K562 (cell line): ENCODE data around the gene TSPYL6. TPM values are rescaled to one million over a fixed set of nuclear protein-coding genes. Genes with fewer than 3 reads are reported as not detected.

ENCODE experiments used
- ATAC-seq: fragments of 200-7000 bp; cut with Tn5 transposase; 3 replicates; pipeline ENCODE4 v1.9.1; 2020; ENCODE audit warnings: moderate library complexity
- BruUV-seq: library from RNA; stranded (reverse); fragments of 400-500 nt; replicated peaks from 2 replicates; lab custom pipeline; 2021; lab: Mats Ljungman, UMichigan
- CTCF ChIA-PET: fragments of 300-600 bp; formaldehyde crosslinking; extraction: SDS; loops from one replicate; lab custom pipeline; 2021; ENCODE audit warnings: low intra/inter-chr PET ratio; lab: Yijun Ruan, JAX
- POLR2A ChIA-PET: fragments of 300-600, 350-650 bp; sonication (Branson Sonifier 250); formaldehyde crosslinking; extraction: SDS; loops from one replicate; lab custom pipeline; 2021; ENCODE audit warnings: antibody characterized with exemption, inconsistent platforms; lab: Yijun Ruan, JAX
- DNase-seq, 4 experiments: peaks; one replicate each; pipeline versions ENCODE4 v3.0.0 to v3.0.0-alpha.2; 2011 to 2018; ENCODE audit warnings: low spot score in 3 of 4, mixed read lengths in 3 of 4; ENCODE audit errors: extremely low read depth in 1 of 4
- FAIRE-seq: peaks from 2 replicates; lab custom pipeline; 2011; peaks lifted over from hg19 to GRCh38; lab: Jason Lieb, UNC
- H2AFZ ChIP-seq: 2 replicates; pipeline ENCODE4 v1.6.0; 2011; ENCODE audit warnings: low read depth, low read length, control low read depth, inconsistent platforms
- H3K27ac ChIP-seq: fragments of 200-600 bp; 3 replicates; pipeline ENCODE4 v1.8.0; 2011; ENCODE audit warnings: low read depth, mild to moderate bottlenecking, control low read depth, inconsistent platforms, low read length, moderate library complexity, mixed read lengths; ENCODE audit errors: extremely low read depth
- H3K27me3 ChIP-seq, 2 experiments: fragments of 300-600 bp in 1 of 2; 2 replicates in 1 of 2; 3 replicates in 1 of 2; pipeline versions ENCODE4 v1.6.0 to v1.8.0; 2011; ENCODE audit warnings: inconsistent platforms in 2 of 2, low read length in 2 of 2, mild to moderate bottlenecking in 1 of 2, mixed read lengths in 1 of 2, moderate library complexity in 1 of 2; ENCODE audit not compliant: control insufficient read depth in 2 of 2, insufficient read depth in 2 of 2
- H3K36me3 ChIP-seq: fragments of 300-600 bp; 3 replicates; pipeline ENCODE4 v1.8.0; 2011; ENCODE audit warnings: mild to moderate bottlenecking, low read length, inconsistent platforms; ENCODE audit not compliant: control insufficient read depth, insufficient read depth
- H3K4me1 ChIP-seq, 2 experiments: fragments of 200-600 bp in 1 of 2; replicated peaks in 1 of 2; 2 replicates in 1 of 2; 3 replicates in 1 of 2; pipeline versions ENCODE4 v1.5.1 to v1.8.0; 2011; ENCODE audit warnings: inconsistent platforms in 2 of 2, low read length in 2 of 2, mild to moderate bottlenecking in 1 of 2, mixed read lengths in 1 of 2, moderate library complexity in 1 of 2; ENCODE audit not compliant: control insufficient read depth in 2 of 2, insufficient read depth in 2 of 2
- H3K4me2 ChIP-seq: 2 replicates; pipeline ENCODE4 v1.6.1; 2011; ENCODE audit warnings: low read length, control low read depth, inconsistent platforms, mixed read lengths; ENCODE audit not compliant: insufficient read depth
- H3K4me3 ChIP-seq: fragments of 200-600 bp; sonication (generic), shearing (Covaris generic); 2 replicates; pipeline ENCODE4 v1.5.1; 2016; ENCODE audit warnings: control low read depth, inconsistent platforms
- H3K79me2 ChIP-seq: fragments of 200-600 bp; 3 replicates; pipeline ENCODE4 v1.8.0; 2011; ENCODE audit warnings: low read length, inconsistent platforms; ENCODE audit not compliant: control insufficient read depth, insufficient read depth
- H3K9ac ChIP-seq, 2 experiments: 2 replicates each; pipeline versions ENCODE4 v1.6.0 to v1.6.1; 2011; ENCODE audit warnings: low read depth in 2 of 2, low read length in 2 of 2, control low read depth in 1 of 2, inconsistent platforms in 1 of 2, mild to moderate bottlenecking in 1 of 2, mixed read lengths in 1 of 2; ENCODE audit not compliant: insufficient read depth in 1 of 2
- H3K9me1 ChIP-seq: one replicate; pipeline ENCODE4 v1.6.0; 2011; ENCODE audit warnings: inconsistent platforms, mild to moderate bottlenecking, low read length, moderate library complexity; ENCODE audit not compliant: control insufficient read depth, insufficient read depth
- H3K9me3 ChIP-seq: replicated peaks from 2 replicates; pipeline ENCODE4 v1.5.1; 2011; ENCODE audit warnings: low read depth, low read length, inconsistent platforms; ENCODE audit not compliant: control insufficient read depth, insufficient read depth
- H4K20me1 ChIP-seq: replicated peaks from 2 replicates; pipeline ENCODE4 v1.6.1; 2011; ENCODE audit warnings: low read length, inconsistent platforms, mixed read lengths; ENCODE audit not compliant: control insufficient read depth, insufficient read depth
- DDX20 ChIP-seq: fragments of 450-650 bp; IDR thresholded peaks from 2 replicates; pipeline ENCODE4 v1.6.1; 2016; ENCODE audit warnings: missing genetic modification characterization, low read depth, mild to moderate bottlenecking, missing compliant biosample characterization, moderate library complexity
- HDGF ChIP-seq: fragments of 450-650 bp; IDR thresholded peaks from 2 replicates; pipeline ENCODE4 v1.6.1; 2016
- ZNF507 ChIP-seq: conservative IDR thresholded peaks from 2 replicates; pipeline ENCODE4 v1.6.1; 2017; ENCODE audit warnings: missing genetic modification characterization, missing compliant biosample characterization
- ZNF561 ChIP-seq: fragments of 450-650 bp; formaldehyde crosslinking; conservative IDR thresholded peaks from 2 replicates; pipeline ENCODE4 v1.4.0; 2020; ENCODE audit warnings: mild to moderate bottlenecking, moderate library complexity
- WGBS: fragments of 100-300 bp; shearing (Covaris generic); methylation state at CpG from one replicate; pipeline ENCODE4 v1.1.6; 2016; ENCODE audit warnings: low coverage, mixed read lengths; ENCODE audit not compliant: insufficient coverage; ENCODE audit errors: missing lambda C conversion rate; 5-methylcytosine and 5-hydroxymethylcytosine counted together
- in situ Hi-C: fragments of 300-500 bp; cut with MboI; formaldehyde crosslinking; loops from 4 replicates; pipeline ENCODE4 v1.15.0; 2018; ENCODE audit warnings: inconsistent platforms, mixed read lengths
- intact Hi-C: fragments of 100-400 bp; cut with micrococcal nuclease; formaldehyde crosslinking; loops from 2 replicates; pipeline ENCODE4 v1.14.2; 2022
- polyA plus RNA-seq, 8 experiments: library from polyadenylated mRNA; depleted of rRNA in 4 of 8; stranded (reverse) in 5 of 8; unstranded in 3 of 8; fragments of >200 nt; fragmentation: Nextera tagmentation in 2 of 8; fragmentation: Illumina TruSeq in 1 of 8; extraction: Ambion mirVana in 2 of 8; extraction: Trizol in 1 of 8; gene quantifications; 2 replicates each; pipeline versions ENCODE4 v1.2.1 to v1.2.3, GENCODE V29; 2011 to 2014; ENCODE audit warnings: inconsistent platforms in 1 of 8, missing spikeins in 1 of 8
- total RNA-seq, 7 experiments: library from RNA; depleted of rRNA in 6 of 7; stranded (reverse); fragments of >200 nt in 6 of 7; fragmentation: Illumina TruSeq in 2 of 7; extraction: Trizol in 2 of 7; gene quantifications; 2 replicates each; pipeline versions ENCODE4 v1.2.1 to v1.2.3, GENCODE V29; 2011 to 2021; ENCODE audit warnings: low replicate concordance in 1 of 7
- TF ChIP-seq, protein P1 (sequence below): sonication (generic); formaldehyde crosslinking; IDR thresholded peaks from 2 replicates; pipeline ENCODE4 v1.8.0; 2022; ENCODE audit warnings: mild to moderate bottlenecking, missing genetic modification reagents
- TF ChIP-seq, protein P2 (sequence below): fragments of 150-350 bp; IDR thresholded peaks from 2 replicates; pipeline ENCODE4 v1.6.1; 2014; ENCODE audit warnings: low read depth, mild to moderate bottlenecking, low read length, borderline replicate concordance
- TF ChIP-seq, protein P3 (sequence below): sonication (generic); formaldehyde crosslinking; IDR thresholded peaks from 2 replicates; pipeline ENCODE4 v1.8.0; 2023; ENCODE audit warnings: mild to moderate bottlenecking, missing genetic modification reagents
- TF ChIP-seq, protein P4 (sequence below): fragments of 250-450 bp; sonication (Bioruptor Pico); IDR thresholded peaks from 2 replicates; pipeline ENCODE4 v1.6.1; 2021; ENCODE audit warnings: mild to moderate bottlenecking
- TF ChIP-seq, protein P5 (sequence below): fragments of 450-650 bp; IDR thresholded peaks from 2 replicates; pipeline ENCODE4 v1.6.1; 2016; ENCODE audit warnings: borderline replicate concordance

Gene TSPYL6
- total and polyA plus RNA-seq, 9 of the 15 experiments (the other 6 are each of a cell fraction or from before 2014, with no cell fraction given) = 1.5 to 10.1 (median 7.6) TPM

DNA sequence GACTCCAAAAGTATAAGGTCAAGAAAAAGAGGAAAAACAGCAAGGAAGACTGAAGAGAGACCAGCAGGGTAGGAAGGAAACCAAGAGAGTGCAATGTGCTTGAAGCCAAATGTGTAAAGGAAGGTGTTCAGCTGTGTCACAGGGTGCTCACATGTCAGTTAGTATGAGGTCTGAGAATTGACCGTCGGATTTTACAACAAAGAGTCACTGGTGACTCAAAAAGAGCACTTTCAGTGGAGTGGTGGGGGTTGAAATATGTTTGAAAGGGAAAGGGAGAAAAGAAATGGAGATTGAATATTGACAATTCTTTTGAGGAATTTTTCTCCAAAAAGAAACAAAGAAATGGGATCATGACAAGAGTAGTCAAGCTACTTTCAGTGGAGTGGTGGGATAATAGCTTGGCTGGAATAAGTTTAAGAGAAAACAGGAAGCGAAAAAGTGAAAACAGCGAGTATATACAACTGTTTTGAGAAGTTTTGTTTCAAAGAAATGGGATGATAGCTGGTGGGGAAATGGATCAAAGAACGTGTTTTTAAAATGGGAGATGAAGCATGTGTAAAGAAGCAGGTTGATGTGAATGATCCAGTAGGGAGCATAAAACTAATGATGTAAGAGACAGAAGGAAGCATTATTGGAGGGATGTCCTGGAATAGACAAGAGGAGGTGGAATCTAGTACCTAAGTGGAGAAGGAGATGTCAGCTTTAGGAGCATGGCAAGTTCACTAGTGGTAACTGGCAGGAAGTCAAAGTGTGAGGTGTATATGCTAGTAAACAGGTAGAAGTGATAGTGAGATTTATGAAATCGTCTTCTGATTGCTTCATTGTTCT is 3.6 kb upstream of the TSPYL6 start:
- WGBS = 8% methylated on average over 6 of the region's 6 CpGs
- TF ChIP-seq, protein P1, sequence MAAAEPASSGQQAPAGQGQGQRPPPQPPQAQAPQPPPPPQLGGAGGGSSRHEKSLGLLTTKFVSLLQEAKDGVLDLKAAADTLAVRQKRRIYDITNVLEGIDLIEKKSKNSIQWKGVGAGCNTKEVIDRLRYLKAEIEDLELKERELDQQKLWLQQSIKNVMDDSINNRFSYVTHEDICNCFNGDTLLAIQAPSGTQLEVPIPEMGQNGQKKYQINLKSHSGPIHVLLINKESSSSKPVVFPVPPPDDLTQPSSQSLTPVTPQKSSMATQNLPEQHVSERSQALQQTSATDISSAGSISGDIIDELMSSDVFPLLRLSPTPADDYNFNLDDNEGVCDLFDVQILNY (CRISPR knock-in tag) = no peak
- TF ChIP-seq ZNF561 (CRISPR knock-in tag) (no peak), DDX20 (tag) (no peak), HDGF (no peak), ZNF507 (tag) (no peak)
- TF ChIP-seq, protein P2, sequence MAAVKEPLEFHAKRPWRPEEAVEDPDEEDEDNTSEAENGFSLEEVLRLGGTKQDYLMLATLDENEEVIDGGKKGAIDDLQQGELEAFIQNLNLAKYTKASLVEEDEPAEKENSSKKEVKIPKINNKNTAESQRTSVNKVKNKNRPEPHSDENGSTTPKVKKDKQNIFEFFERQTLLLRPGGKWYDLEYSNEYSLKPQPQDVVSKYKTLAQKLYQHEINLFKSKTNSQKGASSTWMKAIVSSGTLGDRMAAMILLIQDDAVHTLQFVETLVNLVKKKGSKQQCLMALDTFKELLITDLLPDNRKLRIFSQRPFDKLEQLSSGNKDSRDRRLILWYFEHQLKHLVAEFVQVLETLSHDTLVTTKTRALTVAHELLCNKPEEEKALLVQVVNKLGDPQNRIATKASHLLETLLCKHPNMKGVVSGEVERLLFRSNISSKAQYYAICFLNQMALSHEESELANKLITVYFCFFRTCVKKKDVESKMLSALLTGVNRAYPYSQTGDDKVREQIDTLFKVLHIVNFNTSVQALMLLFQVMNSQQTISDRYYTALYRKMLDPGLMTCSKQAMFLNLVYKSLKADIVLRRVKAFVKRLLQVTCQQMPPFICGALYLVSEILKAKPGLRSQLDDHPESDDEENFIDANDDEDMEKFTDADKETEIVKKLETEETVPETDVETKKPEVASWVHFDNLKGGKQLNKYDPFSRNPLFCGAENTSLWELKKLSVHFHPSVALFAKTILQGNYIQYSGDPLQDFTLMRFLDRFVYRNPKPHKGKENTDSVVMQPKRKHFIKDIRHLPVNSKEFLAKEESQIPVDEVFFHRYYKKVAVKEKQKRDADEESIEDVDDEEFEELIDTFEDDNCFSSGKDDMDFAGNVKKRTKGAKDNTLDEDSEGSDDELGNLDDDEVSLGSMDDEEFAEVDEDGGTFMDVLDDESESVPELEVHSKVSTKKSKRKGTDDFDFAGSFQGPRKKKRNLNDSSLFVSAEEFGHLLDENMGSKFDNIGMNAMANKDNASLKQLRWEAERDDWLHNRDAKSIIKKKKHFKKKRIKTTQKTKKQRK = no peak
- TF ChIP-seq, protein P3, sequence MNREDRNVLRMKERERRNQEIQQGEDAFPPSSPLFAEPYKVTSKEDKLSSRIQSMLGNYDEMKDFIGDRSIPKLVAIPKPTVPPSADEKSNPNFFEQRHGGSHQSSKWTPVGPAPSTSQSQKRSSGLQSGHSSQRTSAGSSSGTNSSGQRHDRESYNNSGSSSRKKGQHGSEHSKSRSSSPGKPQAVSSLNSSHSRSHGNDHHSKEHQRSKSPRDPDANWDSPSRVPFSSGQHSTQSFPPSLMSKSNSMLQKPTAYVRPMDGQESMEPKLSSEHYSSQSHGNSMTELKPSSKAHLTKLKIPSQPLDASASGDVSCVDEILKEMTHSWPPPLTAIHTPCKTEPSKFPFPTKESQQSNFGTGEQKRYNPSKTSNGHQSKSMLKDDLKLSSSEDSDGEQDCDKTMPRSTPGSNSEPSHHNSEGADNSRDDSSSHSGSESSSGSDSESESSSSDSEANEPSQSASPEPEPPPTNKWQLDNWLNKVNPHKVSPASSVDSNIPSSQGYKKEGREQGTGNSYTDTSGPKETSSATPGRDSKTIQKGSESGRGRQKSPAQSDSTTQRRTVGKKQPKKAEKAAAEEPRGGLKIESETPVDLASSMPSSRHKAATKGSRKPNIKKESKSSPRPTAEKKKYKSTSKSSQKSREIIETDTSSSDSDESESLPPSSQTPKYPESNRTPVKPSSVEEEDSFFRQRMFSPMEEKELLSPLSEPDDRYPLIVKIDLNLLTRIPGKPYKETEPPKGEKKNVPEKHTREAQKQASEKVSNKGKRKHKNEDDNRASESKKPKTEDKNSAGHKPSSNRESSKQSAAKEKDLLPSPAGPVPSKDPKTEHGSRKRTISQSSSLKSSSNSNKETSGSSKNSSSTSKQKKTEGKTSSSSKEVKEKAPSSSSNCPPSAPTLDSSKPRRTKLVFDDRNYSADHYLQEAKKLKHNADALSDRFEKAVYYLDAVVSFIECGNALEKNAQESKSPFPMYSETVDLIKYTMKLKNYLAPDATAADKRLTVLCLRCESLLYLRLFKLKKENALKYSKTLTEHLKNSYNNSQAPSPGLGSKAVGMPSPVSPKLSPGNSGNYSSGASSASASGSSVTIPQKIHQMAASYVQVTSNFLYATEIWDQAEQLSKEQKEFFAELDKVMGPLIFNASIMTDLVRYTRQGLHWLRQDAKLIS (CRISPR knock-in tag) = no peak
- TF ChIP-seq, protein P4, sequence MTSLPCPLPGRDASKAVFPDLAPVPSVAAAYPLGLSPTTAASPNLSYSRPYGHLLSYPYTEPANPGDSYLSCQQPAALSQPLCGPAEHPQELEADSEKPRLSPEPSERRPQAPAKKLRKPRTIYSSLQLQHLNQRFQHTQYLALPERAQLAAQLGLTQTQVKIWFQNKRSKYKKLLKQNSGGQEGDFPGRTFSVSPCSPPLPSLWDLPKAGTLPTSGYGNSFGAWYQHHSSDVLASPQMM = no peak
- TF ChIP-seq, protein P5, sequence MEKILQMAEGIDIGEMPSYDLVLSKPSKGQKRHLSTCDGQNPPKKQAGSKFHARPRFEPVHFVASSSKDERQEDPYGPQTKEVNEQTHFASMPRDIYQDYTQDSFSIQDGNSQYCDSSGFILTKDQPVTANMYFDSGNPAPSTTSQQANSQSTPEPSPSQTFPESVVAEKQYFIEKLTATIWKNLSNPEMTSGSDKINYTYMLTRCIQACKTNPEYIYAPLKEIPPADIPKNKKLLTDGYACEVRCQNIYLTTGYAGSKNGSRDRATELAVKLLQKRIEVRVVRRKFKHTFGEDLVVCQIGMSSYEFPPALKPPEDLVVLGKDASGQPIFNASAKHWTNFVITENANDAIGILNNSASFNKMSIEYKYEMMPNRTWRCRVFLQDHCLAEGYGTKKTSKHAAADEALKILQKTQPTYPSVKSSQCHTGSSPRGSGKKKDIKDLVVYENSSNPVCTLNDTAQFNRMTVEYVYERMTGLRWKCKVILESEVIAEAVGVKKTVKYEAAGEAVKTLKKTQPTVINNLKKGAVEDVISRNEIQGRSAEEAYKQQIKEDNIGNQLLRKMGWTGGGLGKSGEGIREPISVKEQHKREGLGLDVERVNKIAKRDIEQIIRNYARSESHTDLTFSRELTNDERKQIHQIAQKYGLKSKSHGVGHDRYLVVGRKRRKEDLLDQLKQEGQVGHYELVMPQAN = no peak
- TF ChIP-seq, all 486 proteins: peak for 0
- intact Hi-C loops (no loop called here), in situ Hi-C loops (no loop called here)
- no peak overlapping the region for H3K9ac ChIP-seq
- H3K9me3 ChIP-seq = no peaks in the 10 kb centered on the region; the same call in 1 of the 2 replicates
- H3K9me1 ChIP-seq = no peaks in the 10 kb centered on the region
- POLR2A ChIA-PET = interaction anchor here (0.8 kb wide), 1 partner anchor 100 kb away, joined by 4 read pairs; no protein-coding TSS in a partner anchor
- no peak overlapping the region for H3K4me3 ChIP-seq
- FAIRE-seq = no peak
- H3K36me3 ChIP-seq = no peaks in the 10 kb centered on the region; the same call in 2 of the 3 replicates
- peaks cover 0 to 8% of the 10 kb centered on the region in 2 experiments; a peak in 1 of 5 replicates for H3K4me1 ChIP-seq
- BruUV-seq = no TSS peak
- no peak for ATAC-seq
- no peak overlapping the region for H2AFZ ChIP-seq
- no peaks in the 10 kb centered on the region; a peak in 1 of 5 replicates for H3K27me3 ChIP-seq
- no peak for DNase-seq
- CTCF ChIA-PET = no interaction called here
- no peak overlapping the region for H3K4me2 ChIP-seq
- H3K27ac ChIP-seq = no peak overlapping the region
- H4K20me1 ChIP-seq = peaks cover 7% of the 10 kb centered on the region
- H3K79me2 ChIP-seq = peaks cover 14% of the 10 kb centered on the region
